ENCODE results near the gene PPP1R12C. TPM values are rescaled to one million over a fixed set of nuclear protein-coding genes. Genes with fewer than 3 reads are reported as not detected.

The PPP1R12C gene
- total and polyA plus RNA-seq, 2 donors from 2014 or later: 89.0 to 146 TPM

DNA sequence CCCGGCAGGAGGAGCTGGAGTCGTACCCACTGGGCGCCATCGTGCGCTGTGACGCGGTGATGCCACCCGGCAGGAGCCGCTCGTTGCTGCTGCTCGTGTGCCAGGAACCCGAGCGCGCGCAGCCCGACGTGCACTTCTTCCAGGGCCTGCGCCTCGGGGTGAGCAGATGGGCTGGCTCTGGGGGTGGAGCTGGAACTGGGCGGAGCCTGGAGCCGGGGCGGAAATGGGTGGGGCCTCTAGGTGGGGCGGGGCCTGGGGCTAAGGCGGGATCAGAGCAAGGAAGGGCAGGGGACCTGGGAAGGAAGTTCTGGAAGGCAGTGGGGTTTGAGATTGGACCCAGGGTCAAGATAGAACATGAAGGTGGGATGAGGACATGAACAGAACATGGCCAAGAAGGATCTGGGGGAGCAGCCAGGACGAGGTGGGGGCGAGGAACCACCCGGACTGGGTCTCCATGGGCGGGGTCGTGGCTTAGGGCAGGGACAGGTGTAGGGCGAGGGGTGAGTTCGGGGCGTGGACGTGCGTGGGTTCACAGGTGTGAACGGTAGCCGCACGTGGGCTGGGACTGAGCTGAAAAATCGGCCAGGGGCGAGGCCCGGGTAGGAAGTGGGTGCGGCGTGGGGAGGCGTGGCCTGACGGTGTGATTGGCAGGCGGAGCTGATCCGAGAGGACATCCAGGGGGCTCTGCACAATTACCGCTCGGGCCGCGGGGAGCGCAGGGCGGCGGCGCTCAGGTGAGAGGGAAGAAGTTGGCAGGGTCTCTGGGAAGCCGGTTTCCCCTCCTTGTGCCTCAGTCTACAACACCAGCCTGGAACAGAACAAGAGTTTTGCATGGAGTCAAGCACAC, 37.1 kb downstream of the PPP1R12C start:
- intact Hi-C loops (cut with DNase I): no loop called here
- Histone ChIP-seq H3K4me1 (ENCODE audit: control insufficient read depth in 2 of 3, insufficient read depth in 2 of 3, low read depth in 1 of 3, low read length in 3 of 3) (peaks cover 0 to 8% (median under 1%) of the 10 kb centered on the region in 3 donors), H3K9ac (ENCODE audit: low read length in 3 of 3) (no peak overlapping the region), H3K9me3 (ENCODE audit: control insufficient read depth in 2 of 3, insufficient read depth in 1 of 3, low read length in 3 of 3) (no peaks in the 10 kb centered on the region), H3K27ac (ENCODE audit: low read depth in 2 of 2, low read length in 2 of 2) (no peak overlapping the region), H3K4me3 (ENCODE audit: low read length in 3 of 3) (no peak overlapping the region), H3K36me3 (ENCODE audit: control insufficient read depth in 2 of 3, insufficient read depth in 3 of 3, low read length in 3 of 3) (no peaks in the 10 kb centered on the region), H3K27me3 (ENCODE audit: control insufficient read depth, insufficient read depth, low read length) (peaks cover 13% of the 10 kb centered on the region)
- DNase-seq (peak; percentile 74 to 92 (median 81)), FAIRE-seq (no peak)
- TF ChIP-seq, protein P1, sequence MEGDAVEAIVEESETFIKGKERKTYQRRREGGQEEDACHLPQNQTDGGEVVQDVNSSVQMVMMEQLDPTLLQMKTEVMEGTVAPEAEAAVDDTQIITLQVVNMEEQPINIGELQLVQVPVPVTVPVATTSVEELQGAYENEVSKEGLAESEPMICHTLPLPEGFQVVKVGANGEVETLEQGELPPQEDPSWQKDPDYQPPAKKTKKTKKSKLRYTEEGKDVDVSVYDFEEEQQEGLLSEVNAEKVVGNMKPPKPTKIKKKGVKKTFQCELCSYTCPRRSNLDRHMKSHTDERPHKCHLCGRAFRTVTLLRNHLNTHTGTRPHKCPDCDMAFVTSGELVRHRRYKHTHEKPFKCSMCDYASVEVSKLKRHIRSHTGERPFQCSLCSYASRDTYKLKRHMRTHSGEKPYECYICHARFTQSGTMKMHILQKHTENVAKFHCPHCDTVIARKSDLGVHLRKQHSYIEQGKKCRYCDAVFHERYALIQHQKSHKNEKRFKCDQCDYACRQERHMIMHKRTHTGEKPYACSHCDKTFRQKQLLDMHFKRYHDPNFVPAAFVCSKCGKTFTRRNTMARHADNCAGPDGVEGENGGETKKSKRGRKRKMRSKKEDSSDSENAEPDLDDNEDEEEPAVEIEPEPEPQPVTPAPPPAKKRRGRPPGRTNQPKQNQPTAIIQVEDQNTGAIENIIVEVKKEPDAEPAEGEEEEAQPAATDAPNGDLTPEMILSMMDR (IDR thresholded peaks at IDR 0.05; ENCODE audit: borderline replicate concordance, extremely low read depth, insufficient read depth): no peak

- H3K27ac ChIP-seq (ENCODE audit: low read depth in 2 of 2, low read length in 2 of 2): no peak overlapping the region
- H3K9ac ChIP-seq (ENCODE audit: low read length in 3 of 3): no peak overlapping the region
- H3K27me3 ChIP-seq (ENCODE audit: control insufficient read depth, insufficient read depth, low read length): peaks cover 10% of the 10 kb centered on the region
- intact Hi-C loops (cut with DNase I): no loop called here
- peaks cover 0 to 8% (median 2%) of the 10 kb centered on the region in 3 donors for H3K4me1 ChIP-seq (ENCODE audit: control insufficient read depth in 2 of 3, insufficient read depth in 2 of 3, low read depth in 1 of 3, low read length in 3 of 3)
- H3K4me3 ChIP-seq (ENCODE audit: low read length in 3 of 3): no peak overlapping the region
- H3K36me3 ChIP-seq (ENCODE audit: control insufficient read depth in 2 of 3, insufficient read depth in 3 of 3, low read length in 3 of 3): no peaks in the 10 kb centered on the region
- no peak for FAIRE-seq
- peak in 1 of 5 donors; percentile 72 for DNase-seq
- TF ChIP-seq, protein P1 (IDR thresholded peaks at IDR 0.05; ENCODE audit: borderline replicate concordance, extremely low read depth, insufficient read depth): no peak
- H3K9me3 ChIP-seq (ENCODE audit: control insufficient read depth in 2 of 3, insufficient read depth in 1 of 3, low read length in 3 of 3): no peaks in the 10 kb centered on the region
Measured at GRCh38 chr19:55079400-55080038, 37.9 kb downstream of the PPP1R12C start.

DNA sequence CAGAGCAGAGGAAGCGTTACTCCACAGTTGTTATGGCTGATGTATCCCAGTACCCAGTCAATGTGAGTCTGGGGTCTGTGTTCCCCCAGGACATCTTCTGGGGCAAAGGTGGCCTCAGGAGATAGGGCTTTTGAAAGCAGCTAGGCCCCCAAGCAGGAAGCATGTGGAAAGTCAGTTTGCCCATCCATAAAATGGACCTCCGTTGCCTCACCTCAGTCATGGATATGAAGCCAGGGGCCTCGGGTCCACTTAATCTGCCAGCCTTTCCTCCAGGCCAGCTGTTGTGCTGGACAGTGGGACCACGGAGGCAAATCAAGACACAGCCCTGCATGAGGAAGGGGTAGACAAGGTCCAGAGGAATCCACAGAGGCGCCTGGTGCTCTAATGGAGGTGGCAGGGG, 38.4 kb downstream of the PPP1R12C start:
- no peaks in the 10 kb centered on the region for H3K9me3 ChIP-seq (ENCODE audit: control insufficient read depth in 2 of 3, insufficient read depth in 1 of 3, low read length in 3 of 3)
- no peak overlapping the region for H3K4me3 ChIP-seq (ENCODE audit: low read length in 3 of 3)
- TF ChIP-seq, protein P1 (IDR thresholded peaks at IDR 0.05; ENCODE audit: borderline replicate concordance, extremely low read depth, insufficient read depth): no peak
- peaks cover 0 to 8% (median 2%) of the 10 kb centered on the region in 3 donors for H3K4me1 ChIP-seq (ENCODE audit: control insufficient read depth in 2 of 3, insufficient read depth in 2 of 3, low read depth in 1 of 3, low read length in 3 of 3)
- FAIRE-seq (no peak), DNase-seq (no peak)
- H3K36me3 ChIP-seq (ENCODE audit: control insufficient read depth in 2 of 3, insufficient read depth in 3 of 3, low read length in 3 of 3): no peaks in the 10 kb centered on the region
- intact Hi-C loops (cut with DNase I): no loop called here
- H3K9ac ChIP-seq (ENCODE audit: low read length in 3 of 3): no peak overlapping the region
- peaks cover 10% of the 10 kb centered on the region for H3K27me3 ChIP-seq (ENCODE audit: control insufficient read depth, insufficient read depth, low read length)
- H3K27ac ChIP-seq (ENCODE audit: low read depth in 2 of 2, low read length in 2 of 2): no peak overlapping the region
